Osteoblast (primary cell): Measurements from ENCODE around the gene APCDD1. TPM values are rescaled to one million over a fixed set of nuclear protein-coding genes. Genes with fewer than 3 reads are reported as not detected.

Source experiments
- DNase-seq: peaks from one replicate; pipeline ENCODE4 v3.0.0; 2011; ENCODE audit warnings: low spot score, mixed read lengths; ENCODE audit not compliant: insufficient read length; ENCODE audit errors: missing footprints
- H2AFZ ChIP-seq: 2 replicates; pipeline ENCODE4 v1.6.0; 2011; ENCODE audit warnings: mild to moderate bottlenecking, low read length
- H3K27ac ChIP-seq: 2 replicates; pipeline ENCODE4 v1.5.1; 2011; ENCODE audit warnings: mild to moderate bottlenecking, low read depth, low read length, moderate library complexity
- H3K27me3 ChIP-seq: 2 replicates; pipeline ENCODE4 v1.6.0; 2012; ENCODE audit warnings: mild to moderate bottlenecking, control low read depth, inconsistent platforms, low read length, moderate library complexity; ENCODE audit not compliant: insufficient read depth
- H3K36me3 ChIP-seq: 2 replicates; pipeline ENCODE4 v1.5.1; 2011; ENCODE audit warnings: mild to moderate bottlenecking, low read length, control low read depth, moderate library complexity; ENCODE audit not compliant: insufficient read depth
- H3K4me1 ChIP-seq: 2 replicates; pipeline ENCODE4 v1.5.1; 2011; ENCODE audit warnings: mild to moderate bottlenecking, low read length, control low read depth, moderate library complexity; ENCODE audit not compliant: insufficient read depth
- H3K4me2 ChIP-seq: 2 replicates; pipeline ENCODE4 v1.6.0; 2011; ENCODE audit warnings: mild to moderate bottlenecking, low read length; ENCODE audit not compliant: insufficient read depth
- H3K4me3 ChIP-seq: fragments of 200-600 bp; sonication (generic); 3 replicates; pipeline ENCODE4 v1.5.1; 2012; ENCODE audit warnings: mild to moderate bottlenecking, low read length, inconsistent platforms; ENCODE audit not compliant: insufficient read depth
- H3K79me2 ChIP-seq: 2 replicates; pipeline ENCODE4 v1.6.0; 2012; ENCODE audit warnings: mild to moderate bottlenecking, low read length, control low read depth, inconsistent platforms; ENCODE audit not compliant: insufficient read depth
- H3K9me3 ChIP-seq: 2 replicates; pipeline ENCODE4 v1.5.1; 2011; ENCODE audit warnings: low read depth, low read length, control low read depth
- H4K20me1 ChIP-seq: 2 replicates; pipeline ENCODE4 v1.6.0; 2012; ENCODE audit warnings: mild to moderate bottlenecking, low read length, control low read depth; ENCODE audit not compliant: insufficient read depth
- total RNA-seq: library from RNA; depleted of rRNA; stranded (reverse); fragments of >200 nt; gene quantifications from 2 replicates; pipeline ENCODE4 v1.2.3, GENCODE V29; 2012
- TF ChIP-seq, protein P1 (sequence below): IDR thresholded peaks from 2 replicates; pipeline ENCODE4 v1.5.1; 2011; ENCODE audit warnings: mild to moderate bottlenecking, low read depth, low read length, moderate library complexity; ENCODE audit errors: extremely low read depth

Gene APCDD1
- total RNA-seq, 1 donor = 3.3 TPM

DNA sequence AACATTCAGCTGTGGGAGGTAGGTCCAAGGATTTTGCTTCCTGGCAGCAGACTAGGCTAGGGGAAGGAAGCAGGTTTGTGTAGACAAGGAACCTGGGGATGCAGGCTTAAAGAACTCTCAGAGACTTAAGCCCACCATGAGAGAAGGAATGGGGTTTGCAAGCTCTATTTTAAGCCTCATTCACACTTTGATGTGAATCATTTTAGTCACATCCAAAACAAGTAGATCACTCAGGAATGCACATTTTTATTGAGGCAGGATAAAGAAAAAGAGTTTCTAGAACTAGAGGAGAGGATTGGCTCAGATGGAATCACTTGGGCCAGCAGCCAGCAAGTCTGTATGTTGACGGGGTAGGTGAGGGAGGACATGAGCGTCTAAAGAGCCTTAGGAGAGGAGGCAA is 68.1 kb downstream of the APCDD1 start:
- Histone ChIP-seq H4K20me1 (peaks cover 10% of the 10 kb centered on the region), H2AFZ (no peak overlapping the region), H3K9me3 (no peaks in the 10 kb centered on the region), H3K4me3 (no peak overlapping the region), H3K27ac (no peak overlapping the region), H3K27me3 (peaks cover 1% of the 10 kb centered on the region), H3K4me2 (no peak overlapping the region), H3K79me2 (peaks cover 14% of the 10 kb centered on the region), H3K36me3 (no peaks in the 10 kb centered on the region), H3K4me1 (peaks cover 28% of the 10 kb centered on the region)
- TF ChIP-seq, protein P1, sequence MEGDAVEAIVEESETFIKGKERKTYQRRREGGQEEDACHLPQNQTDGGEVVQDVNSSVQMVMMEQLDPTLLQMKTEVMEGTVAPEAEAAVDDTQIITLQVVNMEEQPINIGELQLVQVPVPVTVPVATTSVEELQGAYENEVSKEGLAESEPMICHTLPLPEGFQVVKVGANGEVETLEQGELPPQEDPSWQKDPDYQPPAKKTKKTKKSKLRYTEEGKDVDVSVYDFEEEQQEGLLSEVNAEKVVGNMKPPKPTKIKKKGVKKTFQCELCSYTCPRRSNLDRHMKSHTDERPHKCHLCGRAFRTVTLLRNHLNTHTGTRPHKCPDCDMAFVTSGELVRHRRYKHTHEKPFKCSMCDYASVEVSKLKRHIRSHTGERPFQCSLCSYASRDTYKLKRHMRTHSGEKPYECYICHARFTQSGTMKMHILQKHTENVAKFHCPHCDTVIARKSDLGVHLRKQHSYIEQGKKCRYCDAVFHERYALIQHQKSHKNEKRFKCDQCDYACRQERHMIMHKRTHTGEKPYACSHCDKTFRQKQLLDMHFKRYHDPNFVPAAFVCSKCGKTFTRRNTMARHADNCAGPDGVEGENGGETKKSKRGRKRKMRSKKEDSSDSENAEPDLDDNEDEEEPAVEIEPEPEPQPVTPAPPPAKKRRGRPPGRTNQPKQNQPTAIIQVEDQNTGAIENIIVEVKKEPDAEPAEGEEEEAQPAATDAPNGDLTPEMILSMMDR = no peak
- peak; percentile 82 for DNase-seq

DNA sequence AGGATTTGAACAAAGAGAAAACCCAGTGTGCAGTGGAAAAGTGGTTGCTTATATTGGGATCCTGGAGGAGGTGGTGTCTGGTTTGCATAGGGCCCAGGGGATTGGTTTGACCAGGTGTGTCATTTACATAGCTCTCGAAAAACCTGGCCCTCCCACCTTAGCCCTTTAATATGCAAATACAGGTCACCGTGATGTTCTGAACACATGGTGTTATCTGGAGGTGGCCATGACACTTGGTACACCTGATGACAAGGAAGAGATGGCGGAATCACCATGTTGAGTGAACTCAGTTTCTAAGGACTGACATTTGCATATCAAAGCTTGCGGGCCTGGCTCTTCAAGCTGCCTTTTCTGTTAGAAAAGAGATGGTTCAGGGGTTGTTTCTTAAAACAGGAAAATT is 69.1 kb downstream of the APCDD1 start:
- H3K27me3 ChIP-seq = no peaks in the 10 kb centered on the region
- H3K79me2 ChIP-seq = peaks cover 23% of the 10 kb centered on the region
- H2AFZ ChIP-seq = no peak overlapping the region
- no peak for DNase-seq
- no peaks in the 10 kb centered on the region for H3K9me3 ChIP-seq
- no peaks in the 10 kb centered on the region for H3K36me3 ChIP-seq
- no peak overlapping the region for H3K4me2 ChIP-seq
- TF ChIP-seq, protein P1 = no peak
- H3K27ac ChIP-seq = no peak overlapping the region
- peaks cover 16% of the 10 kb centered on the region for H4K20me1 ChIP-seq
- H3K4me1 ChIP-seq = peaks cover 29% of the 10 kb centered on the region
- H3K4me3 ChIP-seq = no peak overlapping the region

DNA sequence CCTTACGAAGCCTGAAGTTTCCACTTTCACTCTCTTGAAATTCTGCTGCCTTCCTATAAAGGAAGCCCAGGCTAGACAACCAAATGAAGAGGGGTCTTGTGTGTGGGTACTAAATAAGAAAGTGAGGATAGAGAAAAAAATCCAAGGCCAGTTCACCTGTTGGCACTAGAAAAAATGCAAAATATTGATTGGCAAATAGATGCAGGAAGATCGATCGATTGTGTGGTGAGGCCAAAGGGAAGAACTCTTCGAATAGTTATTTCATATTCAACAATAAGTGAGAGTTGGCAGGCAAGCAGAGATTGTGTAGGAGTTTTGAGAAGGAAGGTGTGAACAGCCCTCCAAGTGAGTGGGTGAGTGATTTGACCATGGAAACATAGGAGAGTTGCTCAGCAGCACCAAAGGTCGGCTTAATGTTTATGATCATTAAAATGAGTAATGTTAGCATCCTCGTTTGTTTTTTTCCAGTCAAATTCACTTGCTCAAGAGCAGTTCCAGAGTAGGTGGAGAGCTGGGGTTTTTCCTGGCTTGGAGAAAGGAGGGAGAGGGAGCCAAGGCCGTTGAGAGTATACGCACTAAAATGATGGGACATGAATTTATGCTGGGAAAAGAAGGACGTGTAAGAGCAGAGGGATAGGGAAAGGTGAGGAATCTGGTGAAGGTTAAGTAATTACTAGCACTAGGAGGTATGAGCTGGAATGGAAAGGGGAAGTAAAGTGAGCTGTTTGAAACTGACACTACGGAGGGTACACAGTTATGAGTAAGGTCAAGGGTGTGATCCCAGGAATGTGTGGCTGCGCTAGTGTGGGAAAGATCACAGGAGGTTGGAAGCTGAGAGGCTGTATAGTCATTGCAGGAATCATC is 70.3 kb downstream of the APCDD1 start:
- Histone ChIP-seq H3K36me3 (no peaks in the 10 kb centered on the region), H3K27ac (peak overlapping the region; percentile 90), H2AFZ (peak overlapping the region; percentile 79), H3K79me2 (peaks cover 35% of the 10 kb centered on the region), H3K4me3 (peak overlapping the region; percentile 99), H4K20me1 (peaks cover 25% of the 10 kb centered on the region), H3K27me3 (no peaks in the 10 kb centered on the region), H3K4me1 (peaks cover 21% of the 10 kb centered on the region), H3K4me2 (peak overlapping the region; percentile 95), H3K9me3 (no peaks in the 10 kb centered on the region)
- TF ChIP-seq, protein P1 = no peak
- peak; percentile 83 for DNase-seq

DNA sequence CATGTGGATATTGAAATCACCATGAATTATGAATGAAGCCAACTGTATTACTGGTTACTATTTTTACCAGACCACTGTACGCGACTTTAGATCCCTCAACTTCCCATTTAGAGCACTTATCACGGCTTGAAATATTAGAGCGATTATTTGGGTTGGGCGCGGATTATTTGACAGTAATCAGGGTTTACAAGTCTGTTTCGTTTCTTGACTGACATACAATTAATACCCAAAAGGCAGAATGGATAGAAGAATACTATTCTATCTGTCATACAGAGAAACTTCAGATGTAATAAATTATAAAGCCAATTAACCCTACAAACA is 70.9 kb downstream of the APCDD1 start:
- no peaks in the 10 kb centered on the region for H3K36me3 ChIP-seq
- no peaks in the 10 kb centered on the region for H3K9me3 ChIP-seq
- peak overlapping the region; percentile 99 for H3K4me3 ChIP-seq
- peak overlapping the region; percentile 79 for H2AFZ ChIP-seq
- DNase-seq = no peak
- H3K79me2 ChIP-seq = peaks cover 41% of the 10 kb centered on the region
- peaks cover 29% of the 10 kb centered on the region for H4K20me1 ChIP-seq
- no peaks in the 10 kb centered on the region for H3K27me3 ChIP-seq
- H3K4me2 ChIP-seq = peak overlapping the region; percentile 95
- H3K4me1 ChIP-seq = peaks cover 18% of the 10 kb centered on the region
- TF ChIP-seq, protein P1 = no peak
- H3K27ac ChIP-seq = peak overlapping the region; percentile 90
